Sigmoid colon (tissue), 4 donors: ENCODE data around the gene CORO2B.

Experiments
- CTCF ChIP-seq, 4 experiments: fragments of 450-650 bp in 3 of 4; fragments of 200-600 bp in 1 of 4; IDR thresholded peaks; one replicate each; pipeline ENCODE4 v1.5.1; 2016 to 2019; ENCODE audit warnings: antibody characterized with exemption in 4 of 4, mild to moderate bottlenecking in 3 of 4, moderate library complexity in 2 of 4
- POLR2A ChIP-seq, 2 donors: fragments of 450-650 bp; IDR thresholded peaks; one replicate each; pipeline ENCODE4 v1.6.1; 2016; ENCODE audit warnings: antibody characterized with exemption in 2 of 2, mild to moderate bottlenecking in 2 of 2, moderate library complexity in 2 of 2
- POLR2AphosphoS5 ChIP-seq, 4 donors: sonication (generic); formaldehyde crosslinking; IDR thresholded peaks; one replicate each; pipeline ENCODE4 v1.6.1; 2017; ENCODE audit warnings: antibody characterized with exemption in 4 of 4

GRCh38 chr15:68606375-68606774 is 27.6 kb downstream of the CORO2B start:
- TF ChIP-seq CTCF (IDR thresholded peaks at IDR 0.05) (no peak), POLR2A (IDR thresholded peaks at IDR 0.05) (no peak), POLR2AphosphoS5 (IDR thresholded peaks at IDR 0.05) (no peak)
